Gastrocnemius medialis (tissue), 4 donors: ENCODE measurements around the gene FKBP1A.

Experiments
- CTCF ChIP-seq, 5 experiments: fragments of 450-650 bp in 3 of 5; fragments of 200-600 bp in 2 of 5; sonication (generic) in 2 of 5; IDR thresholded peaks in 4 of 5; conservative IDR thresholded peaks in 1 of 5; 1 replicate in 4 of 5; 2 replicates in 1 of 5; pipeline ENCODE4 v1.5.1; 2016 to 2019; ENCODE audit warnings: antibody characterized with exemption in 5 of 5, mild to moderate bottlenecking in 3 of 5, moderate library complexity in 3 of 5
- POLR2A ChIP-seq, 2 donors: fragments of 450-650 bp; IDR thresholded peaks; one replicate each; pipeline ENCODE4 v1.6.1; 2017; ENCODE audit warnings: antibody characterized with exemption in 2 of 2, mild to moderate bottlenecking in 2 of 2, moderate library complexity in 2 of 2

GRCh38 chr20:1403624-1404023 is 10.8 kb upstream of the FKBP1A start:
- no peak for TF ChIP-seq POLR2A (IDR thresholded peaks at IDR 0.05)
- no peak for TF ChIP-seq CTCF (IDR thresholded peaks at IDR 0.05 in 4 of 5, conservative IDR thresholded peaks at IDR 0.05 in 1 of 5)
